ENCODE results near the gene CXCL9.

- TF ChIP-seq CTCF (IDR thresholded peaks at IDR 0.05; ENCODE audit: low read depth, low read length) (no peak), POLR2A (IDR thresholded peaks at IDR 0.05; ENCODE audit: extremely low read depth, insufficient read length) (no peak)
These were observed 6.2 kb upstream of the CXCL9 start for GRCh38 chr4:76013540-76013939.
